Testis (tissue), 3 donors: Measurements from ENCODE around the gene AMACR. TPM values are rescaled to one million over a fixed set of nuclear protein-coding genes. Genes with fewer than 3 reads are reported as not detected.

Source experiments
- DNase-seq: peaks from one replicate; pipeline ENCODE4 v3.0.0-alpha.2; 2019
- H3K27ac ChIP-seq, 2 donors: fragments of 200-600 bp; sonication (generic); one replicate each; pipeline ENCODE4 v1.5.1; 2019
- H3K27me3 ChIP-seq: fragments of 200-600 bp; sonication (generic); one replicate; pipeline ENCODE4 v1.5.1; 2019
- H3K36me3 ChIP-seq: fragments of 200-600 bp; sonication (generic); one replicate; pipeline ENCODE4 v1.5.1; 2017; ENCODE audit warnings: low read depth; ENCODE audit errors: missing control alignments
- H3K4me1 ChIP-seq: fragments of 200-600 bp; sonication (generic); one replicate; pipeline ENCODE4 v1.5.1; 2019
- H3K4me3 ChIP-seq, 2 donors: fragments of 200-600 bp; sonication (generic); one replicate each; pipeline ENCODE4 v1.5.1; 2017 to 2019
- H3K9me3 ChIP-seq: fragments of 200-600 bp; sonication (generic); one replicate; pipeline ENCODE4 v1.5.1; 2017
- POLR2A ChIP-seq: fragments of 450-650 bp; IDR thresholded peaks from one replicate; pipeline ENCODE4 v1.6.1; 2017; ENCODE audit warnings: antibody characterized with exemption, mild to moderate bottlenecking, moderate library complexity
- WGBS, 2 donors: methylation state at CpG; one replicate each; pipeline ENCODE4 v1.1.5; 2018; 5-methylcytosine and 5-hydroxymethylcytosine counted together
- intact Hi-C: fragments of 100-400 bp; cut with DNase I; formaldehyde crosslinking; loops from one replicate; pipeline ENCODE4 v1.15.1; 2023; ENCODE audit warnings: low total_unique reads
- polyA plus RNA-seq: library from polyadenylated mRNA; stranded (reverse); fragments of 350-450 nt; fragmentation: Illumina TruSeq; extraction: RNeasy Lipid Tissue Mini Kit (QIAGEN cat#74804); gene quantifications from one replicate; pipeline ENCODE4 v1.2.3, GENCODE V29; 2014; ENCODE audit warnings: low read depth, low replicate concordance; ENCODE audit not compliant: insufficient read depth
- total RNA-seq, 2 donors: library from RNA; depleted of rRNA; stranded (reverse); fragments of >200 nt; gene quantifications; one replicate each; pipeline ENCODE4 v1.2.3, GENCODE V29; 2016
- TF ChIP-seq, protein P1 (sequence below), 3 experiments: fragments of 450-650 bp in 2 of 3; fragments of 200-600 bp in 1 of 3; sonication (generic) in 1 of 3; IDR thresholded peaks; one replicate each; pipeline ENCODE4 v1.5.1; 2016 to 2019; ENCODE audit warnings: antibody characterized with exemption in 3 of 3, mild to moderate bottlenecking in 2 of 3, moderate library complexity in 1 of 3

AMACR gene
- total and polyA plus RNA-seq, 3 donors from 2014 or later = 6.9 to 12.6 (median 12.1) TPM

DNA sequence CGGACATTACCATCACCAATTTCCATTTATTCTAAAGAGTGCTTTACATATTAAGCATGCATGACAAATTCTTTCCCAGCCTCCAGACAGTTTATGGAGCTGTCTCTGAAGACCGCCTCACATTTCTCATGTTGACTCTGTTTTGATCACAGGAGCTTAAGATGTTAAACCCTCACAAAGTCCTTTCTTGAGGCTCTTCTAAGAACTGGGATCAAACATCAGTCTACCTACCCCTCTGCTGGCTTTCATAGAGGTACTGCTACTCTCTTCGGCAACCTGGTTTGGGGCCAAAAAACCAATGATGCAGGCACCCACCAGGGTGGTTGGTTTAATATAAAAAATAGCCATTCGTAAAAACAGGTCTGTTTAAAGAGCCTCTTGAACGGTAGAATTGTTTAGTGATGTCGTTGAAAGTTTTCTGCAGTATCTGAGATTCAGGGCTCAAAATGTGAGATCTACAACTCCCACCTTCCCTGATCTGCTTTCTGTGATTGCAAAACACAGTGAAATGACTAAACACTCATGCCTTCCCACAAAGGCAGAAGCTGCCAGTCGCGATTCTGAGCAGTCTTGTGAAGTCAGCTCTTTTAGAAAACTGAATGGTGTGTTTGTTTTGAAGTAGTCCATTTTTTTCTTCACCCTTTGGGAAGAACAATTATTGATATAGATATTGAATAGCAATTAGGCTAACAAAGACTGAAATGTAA lies 68.1 kb downstream of the AMACR start:
- H3K4me1 ChIP-seq = peaks cover 7% of the 10 kb centered on the region
- peaks cover 2% of the 10 kb centered on the region for H3K27me3 ChIP-seq
- 63 to 80% methylated on average over 8 of the region's 8 CpGs for WGBS, 2 donors
- DNase-seq = no peak
- TF ChIP-seq POLR2A = no peak
- TF ChIP-seq, protein P1, sequence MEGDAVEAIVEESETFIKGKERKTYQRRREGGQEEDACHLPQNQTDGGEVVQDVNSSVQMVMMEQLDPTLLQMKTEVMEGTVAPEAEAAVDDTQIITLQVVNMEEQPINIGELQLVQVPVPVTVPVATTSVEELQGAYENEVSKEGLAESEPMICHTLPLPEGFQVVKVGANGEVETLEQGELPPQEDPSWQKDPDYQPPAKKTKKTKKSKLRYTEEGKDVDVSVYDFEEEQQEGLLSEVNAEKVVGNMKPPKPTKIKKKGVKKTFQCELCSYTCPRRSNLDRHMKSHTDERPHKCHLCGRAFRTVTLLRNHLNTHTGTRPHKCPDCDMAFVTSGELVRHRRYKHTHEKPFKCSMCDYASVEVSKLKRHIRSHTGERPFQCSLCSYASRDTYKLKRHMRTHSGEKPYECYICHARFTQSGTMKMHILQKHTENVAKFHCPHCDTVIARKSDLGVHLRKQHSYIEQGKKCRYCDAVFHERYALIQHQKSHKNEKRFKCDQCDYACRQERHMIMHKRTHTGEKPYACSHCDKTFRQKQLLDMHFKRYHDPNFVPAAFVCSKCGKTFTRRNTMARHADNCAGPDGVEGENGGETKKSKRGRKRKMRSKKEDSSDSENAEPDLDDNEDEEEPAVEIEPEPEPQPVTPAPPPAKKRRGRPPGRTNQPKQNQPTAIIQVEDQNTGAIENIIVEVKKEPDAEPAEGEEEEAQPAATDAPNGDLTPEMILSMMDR (IDR thresholded peaks at IDR 0.05) = no peak
- H3K4me3 ChIP-seq = no peak overlapping the region
- H3K9me3 ChIP-seq = no peaks in the 10 kb centered on the region
- intact Hi-C loops = no loop called here
- no peak overlapping the region for H3K27ac ChIP-seq
- H3K36me3 ChIP-seq = no peaks in the 10 kb centered on the region

DNA sequence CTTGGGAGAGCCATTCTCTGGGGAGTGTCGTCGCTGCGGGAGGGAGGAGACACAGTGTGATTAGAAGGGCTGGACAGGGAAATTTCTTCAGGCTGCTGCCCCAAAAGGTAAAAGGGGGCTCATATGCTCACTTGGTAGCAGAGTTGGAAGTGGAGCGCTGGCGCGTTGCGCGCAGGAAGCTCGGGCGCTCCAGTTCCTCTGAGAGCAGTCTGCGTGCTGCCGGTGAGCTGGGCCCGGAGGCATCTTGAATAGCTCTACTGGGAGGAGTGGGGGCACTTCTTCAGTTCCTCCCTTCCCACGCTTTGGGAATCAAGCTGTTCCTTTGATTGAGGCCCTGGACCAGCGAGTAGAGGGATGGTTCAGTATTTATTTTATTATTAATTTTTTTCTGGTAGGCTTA lies 69.0 kb downstream of the AMACR start:
- peaks cover 2% of the 10 kb centered on the region for H3K27me3 ChIP-seq
- WGBS, 2 donors = 23 to 38% methylated on average over 15 of the region's 15 CpGs
- intact Hi-C loops = no loop called here
- no peak for TF ChIP-seq POLR2A
- TF ChIP-seq, protein P1 (IDR thresholded peaks at IDR 0.05) = no peak
- DNase-seq = no peak
- H3K4me1 ChIP-seq = peaks cover 7% of the 10 kb centered on the region
- H3K27ac ChIP-seq = no peak overlapping the region
- H3K4me3 ChIP-seq = no peak overlapping the region
- H3K9me3 ChIP-seq = no peaks in the 10 kb centered on the region
- no peaks in the 10 kb centered on the region for H3K36me3 ChIP-seq

DNA sequence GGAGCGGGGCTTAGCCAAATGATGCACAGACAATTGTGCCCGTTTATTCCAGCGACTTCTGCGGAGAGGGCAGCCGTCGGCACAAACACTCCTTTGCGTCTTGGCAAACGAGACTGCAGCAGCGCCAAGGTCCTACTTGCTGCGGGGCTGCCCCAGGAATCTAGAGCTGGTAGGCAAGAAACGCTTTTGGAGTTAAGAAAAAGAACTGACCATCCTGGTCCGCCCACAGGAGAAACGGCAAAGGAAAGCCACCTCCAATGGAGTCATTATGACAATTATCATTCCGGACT lies 69.4 kb downstream of the AMACR start:
- no peak for DNase-seq
- peaks cover 7% of the 10 kb centered on the region for H3K4me1 ChIP-seq
- H3K4me3 ChIP-seq = no peak overlapping the region
- peaks cover 2% of the 10 kb centered on the region for H3K27me3 ChIP-seq
- no peaks in the 10 kb centered on the region for H3K9me3 ChIP-seq
- 25 to 33% methylated on average over 14 of the region's 14 CpGs for WGBS, 2 donors
- no peak for TF ChIP-seq POLR2A
- TF ChIP-seq, protein P1 (IDR thresholded peaks at IDR 0.05) = no peak
- H3K36me3 ChIP-seq = no peaks in the 10 kb centered on the region
- H3K27ac ChIP-seq = no peak overlapping the region
- intact Hi-C loops = no loop called here

DNA sequence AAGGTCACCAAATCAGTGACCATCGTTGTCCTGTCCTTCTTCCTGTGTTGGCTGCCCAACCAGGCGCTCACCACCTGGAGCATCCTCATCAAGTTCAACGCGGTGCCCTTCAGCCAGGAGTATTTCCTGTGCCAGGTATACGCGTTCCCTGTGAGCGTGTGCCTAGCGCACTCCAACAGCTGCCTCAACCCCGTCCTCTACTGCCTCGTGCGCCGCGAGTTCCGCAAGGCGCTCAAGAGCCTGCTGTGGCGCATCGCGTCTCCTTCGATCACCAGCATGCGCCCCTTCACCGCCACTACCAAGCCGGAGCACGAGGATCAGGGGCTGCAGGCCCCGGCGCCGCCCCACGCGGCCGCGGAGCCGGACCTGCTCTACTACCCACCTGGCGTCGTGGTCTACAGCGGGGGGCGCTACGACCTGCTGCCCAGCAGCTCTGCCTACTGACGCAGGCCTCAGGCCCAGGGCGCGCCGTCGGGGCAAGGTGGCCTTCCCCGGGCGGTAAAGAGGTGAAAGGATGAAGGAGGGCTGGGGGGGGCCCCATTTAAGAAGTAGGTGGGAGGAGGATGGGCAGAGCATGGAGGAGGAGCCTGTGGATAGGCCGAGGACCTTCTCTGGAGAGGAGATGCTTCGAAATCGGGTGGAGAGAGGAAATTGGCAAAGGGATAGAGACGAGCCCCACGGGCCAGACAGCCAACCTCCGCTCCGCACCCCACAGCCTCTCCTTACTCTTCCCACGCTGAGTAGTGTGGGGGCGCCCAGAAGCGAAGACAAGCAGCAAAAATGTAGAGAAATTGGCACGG lies 69.9 kb downstream of the AMACR start:
- DNase-seq = no peak
- Histone ChIP-seq H3K4me1 (peaks cover 7% of the 10 kb centered on the region), H3K27me3 (peaks cover 2% of the 10 kb centered on the region), H3K36me3 (no peaks in the 10 kb centered on the region), H3K27ac (no peak overlapping the region), H3K4me3 (peak overlapping the region in 1 of 2 donors; percentile 10), H3K9me3 (no peaks in the 10 kb centered on the region)
- TF ChIP-seq POLR2A = no peak
- TF ChIP-seq, protein P1 (IDR thresholded peaks at IDR 0.05) = no peak
- intact Hi-C loops = no loop called here
- WGBS, 2 donors = 23 to 34% methylated on average over 23 to 54 of the region's 54 CpGs
